HUES64 (cell line): Measurements from ENCODE around the gene GZMM. TPM values are rescaled to one million over a fixed set of nuclear protein-coding genes. Genes with fewer than 3 reads are reported as not detected.

Experiments used
- H3K27ac ChIP-seq: 2 replicates; pipeline ENCODE4 v1.7.0; 2013; ENCODE audit warnings: low read depth, low read length, inconsistent platforms
- H3K27me3 ChIP-seq: 2 replicates; pipeline ENCODE4 v1.6.1; 2013; ENCODE audit warnings: mild to moderate bottlenecking, low read length; ENCODE audit not compliant: insufficient read depth
- H3K36me3 ChIP-seq: 2 replicates; pipeline ENCODE4 v1.6.1; 2013; ENCODE audit warnings: mild to moderate bottlenecking, low read length; ENCODE audit not compliant: insufficient read depth
- H3K4me1 ChIP-seq: 2 replicates; pipeline ENCODE4 v1.6.1; 2013; ENCODE audit warnings: mild to moderate bottlenecking, low read length, moderate library complexity; ENCODE audit not compliant: insufficient read depth
- H3K4me3 ChIP-seq: 2 replicates; pipeline ENCODE4 v1.5.1; 2013; ENCODE audit warnings: mild to moderate bottlenecking, low read length, moderate library complexity
- H3K9ac ChIP-seq: 2 replicates; pipeline ENCODE4 v1.6.1; 2013; ENCODE audit warnings: mild to moderate bottlenecking, low read depth, low read length
- H3K9me3 ChIP-seq: 2 replicates; pipeline ENCODE4 v1.6.1; 2013; ENCODE audit warnings: low read depth, low read length; ENCODE audit not compliant: insufficient read depth
- WGBS: fragments of 150-250, 120-280 bp; methylation state at CpG from one replicate; pipeline ENCODE4 v1.1.7; 2013; ENCODE audit warnings: missing lambda C conversion rate; 5-methylcytosine and 5-hydroxymethylcytosine counted together
- polyA plus RNA-seq, 2 experiments: library from polyadenylated mRNA; stranded (reverse); fragments of 50-300 nt; gene quantifications; one replicate each; pipeline ENCODE4 v1.2.3, GENCODE V29; 2013

GZMM gene
- not detected for polyA plus RNA-seq (2013, experiment 1 of 2)
- 0.32 TPM for polyA plus RNA-seq (2013, experiment 2 of 2)

- H3K4me3 ChIP-seq = no peak within 1 kb of the TSS
- no peaks in the 10 kb centered on the region for H3K27me3 ChIP-seq
- H3K36me3 ChIP-seq = peaks cover 26% of the 10 kb centered on the region
- no peak within 1 kb of the TSS for H3K9ac ChIP-seq
- no peaks in the 10 kb centered on the region for H3K9me3 ChIP-seq
- 80% methylated on average over 31 of the region's 31 CpGs for WGBS
- no peak within 1 kb of the TSS for H3K27ac ChIP-seq
- no peaks in the 10 kb centered on the region for H3K4me1 ChIP-seq
Observed at GRCh38 chr19:543910-544608, at the start of gene GZMM. Gene GZMM (plus strand): TSS chr19:544053. CDS start chr19:544072, 19 bp downstream.

DNA sequence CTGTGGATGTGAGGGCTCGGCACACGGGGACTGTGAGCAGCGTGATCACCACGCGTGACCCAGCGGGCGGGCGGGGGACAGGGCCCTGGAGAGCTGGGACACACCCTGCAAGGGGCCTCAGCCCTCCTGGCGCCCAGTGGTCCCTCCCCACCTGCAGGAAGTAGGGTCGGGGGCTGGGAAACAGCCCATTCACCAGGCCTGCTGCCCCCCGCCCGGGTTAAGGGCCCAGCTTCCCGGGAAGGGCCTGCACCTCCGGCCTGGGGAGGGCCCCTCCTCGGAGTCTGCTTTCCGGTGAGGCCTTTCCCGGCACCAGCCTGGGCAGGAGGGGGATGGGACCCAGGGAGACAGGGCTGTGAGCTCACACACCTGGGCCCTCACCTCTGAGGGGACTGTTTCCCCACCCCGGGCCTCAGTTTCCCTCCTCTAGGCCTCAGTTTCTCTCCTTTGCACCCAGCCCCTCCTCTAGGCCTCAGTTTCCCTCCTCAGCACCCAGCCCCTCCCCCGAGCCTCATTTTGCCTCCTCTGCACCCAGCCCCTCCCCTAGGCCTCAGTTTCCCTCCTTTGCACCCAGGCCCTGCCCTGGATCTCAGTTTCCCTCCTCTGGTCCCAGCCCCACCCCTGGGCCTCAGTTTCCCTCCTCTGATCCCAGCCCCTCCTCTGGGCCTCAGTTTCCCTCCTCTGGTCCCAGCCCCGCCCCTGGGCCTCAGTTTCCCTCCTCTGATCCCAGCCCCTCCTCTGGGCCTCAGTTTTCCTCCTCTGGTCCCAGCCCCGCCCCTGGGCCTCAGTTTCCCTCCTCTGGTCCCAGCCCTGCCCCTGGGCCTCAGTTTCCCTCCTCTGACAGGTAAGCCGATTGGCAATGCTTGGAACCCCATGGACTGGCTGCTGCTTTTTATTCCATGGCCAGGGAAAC is 49.4 kb upstream of the GZMM start:
- no peaks in the 10 kb centered on the region for H3K9me3 ChIP-seq
- no peaks in the 10 kb centered on the region for H3K36me3 ChIP-seq
- WGBS = 68% methylated on average over 22 of the region's 22 CpGs

DNA sequence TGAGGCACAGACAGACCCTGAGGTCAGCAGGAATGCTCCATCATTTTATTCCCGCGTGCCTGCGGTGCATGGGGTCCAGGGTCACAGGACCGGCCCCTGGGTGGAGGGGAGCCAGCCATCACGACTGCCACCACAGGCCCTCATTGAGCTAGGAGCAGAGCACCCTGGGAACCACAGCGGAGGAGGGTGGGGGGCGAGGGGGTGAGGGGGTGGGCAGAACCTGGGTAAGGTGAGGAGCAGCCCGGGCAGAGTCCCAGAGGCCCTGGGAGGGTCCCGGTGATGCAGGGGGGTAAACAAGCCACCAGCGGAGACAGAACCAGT is 48.8 kb upstream of the GZMM start:
- Histone ChIP-seq H3K36me3 (no peaks in the 10 kb centered on the region), H3K27ac (no peak overlapping the region), H3K9me3 (no peaks in the 10 kb centered on the region), H3K9ac (no peak overlapping the region), H3K4me1 (no peaks in the 10 kb centered on the region), H3K27me3 (peaks cover 31% of the 10 kb centered on the region), H3K4me3 (no peak overlapping the region)
- WGBS = 73% methylated on average over 10 of the region's 10 CpGs

More for the DNA sequence above, 49.4 kb upstream of the GZMM start:
- Histone ChIP-seq H3K4me1 (no peaks in the 10 kb centered on the region), H3K4me3 (no peak overlapping the region), H3K27me3 (peaks cover 26% of the 10 kb centered on the region), H3K27ac (no peak overlapping the region), H3K9ac (no peak overlapping the region)

DNA sequence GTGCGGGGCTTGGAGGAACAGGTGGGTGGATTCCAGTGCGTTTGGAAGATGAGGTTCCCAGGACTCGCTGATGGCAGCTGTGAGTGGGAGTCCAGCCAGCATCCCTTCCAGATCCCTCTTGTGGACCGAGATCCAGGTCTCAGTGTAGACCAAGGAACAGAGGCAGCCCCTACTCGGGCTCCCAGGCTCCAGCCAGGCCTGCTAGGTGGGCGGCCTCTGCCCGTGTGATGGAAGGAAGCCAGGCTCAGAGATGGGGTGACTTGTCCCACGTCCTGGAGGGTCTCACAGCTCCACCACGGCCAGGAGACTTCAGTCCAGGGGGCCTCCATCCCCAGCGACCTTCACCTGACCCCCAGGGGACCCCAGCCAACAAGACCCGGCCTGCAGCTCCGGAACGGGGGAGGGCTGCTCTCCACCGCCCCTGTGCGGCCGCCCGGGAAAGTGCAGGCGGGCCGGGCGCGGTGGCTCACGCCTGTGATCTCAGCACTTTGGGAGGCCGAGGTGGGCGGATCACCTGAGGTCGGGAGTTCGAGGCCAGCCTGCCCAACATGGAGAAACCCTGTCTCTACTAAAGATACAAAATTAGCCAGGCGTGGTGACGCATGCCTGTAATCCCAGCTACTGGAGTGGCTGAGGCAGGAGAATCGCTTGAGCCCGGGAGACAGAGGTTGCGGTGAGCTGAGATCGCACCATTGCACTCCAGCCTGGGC is 48.3 kb upstream of the GZMM start:
- Histone ChIP-seq H3K36me3 (no peaks in the 10 kb centered on the region), H3K4me3 (peak overlapping the region; percentile 32; the same call in 1 of the 2 replicates), H3K9ac (no peak overlapping the region), H3K4me1 (no peaks in the 10 kb centered on the region), H3K9me3 (no peaks in the 10 kb centered on the region), H3K27me3 (peaks cover 32% of the 10 kb centered on the region), H3K27ac (no peak overlapping the region)
- WGBS = 39% methylated on average over 32 of the region's 32 CpGs

DNA sequence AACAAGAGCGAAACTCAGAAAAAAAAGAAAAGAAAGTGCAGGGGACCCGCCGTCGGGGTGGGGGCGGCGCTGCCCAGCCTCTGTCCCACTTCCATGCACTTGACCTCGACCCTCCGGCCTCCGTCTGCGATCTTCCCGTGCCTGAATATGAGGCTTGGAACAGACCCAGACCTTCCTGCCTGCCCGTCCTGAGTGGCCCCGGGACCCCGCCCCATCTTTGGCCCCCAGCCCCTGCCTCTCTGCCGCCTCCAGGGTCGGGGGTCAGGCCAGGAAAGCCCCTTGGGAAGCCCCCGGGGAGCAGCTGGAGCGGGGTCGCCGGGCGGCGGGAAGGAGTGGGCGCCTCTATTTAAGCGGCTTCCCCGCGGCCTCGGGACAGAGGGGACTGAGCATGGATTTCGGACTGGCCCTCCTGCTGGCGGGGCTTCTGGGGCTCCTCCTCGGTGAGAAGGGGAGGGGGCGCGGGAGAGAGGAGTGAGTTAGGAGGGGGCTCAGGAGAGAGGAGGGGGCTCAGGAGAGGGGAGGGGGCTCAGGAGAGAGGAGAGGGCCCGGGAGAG is 47.7 kb upstream of the GZMM start, which contains the start of gene MADCAM1:
Gene MADCAM1, plus strand, starts transcription at position 375 of the 554 bp plus-strand sequence. Its CDS starts 14 bp downstream, at position 389.
- no peak within 1 kb of the TSS for H3K27ac ChIP-seq
- H3K36me3 ChIP-seq = no peaks in the 10 kb centered on the region
- H3K9me3 ChIP-seq = no peaks in the 10 kb centered on the region
- H3K27me3 ChIP-seq = peaks cover 32% of the 10 kb centered on the region
- no peak within 1 kb of the TSS for H3K9ac ChIP-seq
- WGBS = 40% methylated on average over 33 of the region's 33 CpGs
- no peaks in the 10 kb centered on the region for H3K4me1 ChIP-seq
- peak within 1 kb of the TSS; percentile 54 for H3K4me3 ChIP-seq

DNA sequence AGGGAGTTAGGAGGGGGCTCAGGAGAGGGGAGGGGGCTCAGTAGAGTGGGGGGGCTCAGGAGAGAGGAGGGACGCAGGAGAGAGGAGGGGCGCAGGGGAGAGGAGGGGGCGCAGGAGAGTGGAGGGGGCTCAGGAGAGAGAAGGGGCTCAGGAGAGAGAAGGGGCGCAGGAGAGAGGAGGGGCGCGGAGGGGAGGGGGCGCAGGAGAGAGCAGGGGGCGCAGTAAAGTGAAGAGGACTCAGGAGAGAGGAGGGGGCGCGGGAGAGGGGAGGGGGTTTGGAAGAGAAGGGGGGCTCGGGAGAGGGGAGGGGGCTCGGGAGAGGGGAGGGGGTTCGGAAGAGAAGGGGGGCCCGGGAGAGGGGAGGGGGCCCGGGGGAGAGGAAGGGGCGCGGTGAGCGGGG is 46.9 kb upstream of the GZMM start:
- Histone ChIP-seq H3K27me3 (peaks cover 32% of the 10 kb centered on the region), H3K36me3 (no peaks in the 10 kb centered on the region), H3K9ac (no peak overlapping the region), H3K4me1 (no peaks in the 10 kb centered on the region), H3K27ac (no peak overlapping the region), H3K4me3 (peak overlapping the region; percentile 54; the same call in 1 of the 2 replicates), H3K9me3 (no peaks in the 10 kb centered on the region)
- 11% methylated on average over 11 of the region's 18 CpGs for WGBS

GRCh38 chr19:497491-497868 is 46.4 kb upstream of the GZMM start:
- Histone ChIP-seq H3K4me1 (no peaks in the 10 kb centered on the region), H3K27me3 (peaks cover 32% of the 10 kb centered on the region), H3K9ac (no peak overlapping the region), H3K4me3 (peak overlapping the region; percentile 54), H3K27ac (no peak overlapping the region), H3K36me3 (no peaks in the 10 kb centered on the region), H3K9me3 (no peaks in the 10 kb centered on the region)
- 3% methylated on average over 36 of the region's 36 CpGs for WGBS

GRCh38 chr19:497869-498510 is 45.9 kb upstream of the GZMM start:
- no peak overlapping the region for H3K27ac ChIP-seq
- no peaks in the 10 kb centered on the region for H3K36me3 ChIP-seq
- peaks cover 32% of the 10 kb centered on the region for H3K27me3 ChIP-seq
- H3K4me3 ChIP-seq = peak overlapping the region; percentile 54
- H3K9ac ChIP-seq = no peak overlapping the region
- no peaks in the 10 kb centered on the region for H3K4me1 ChIP-seq
- 14% methylated on average over 50 of the region's 50 CpGs for WGBS
- no peaks in the 10 kb centered on the region for H3K9me3 ChIP-seq

DNA sequence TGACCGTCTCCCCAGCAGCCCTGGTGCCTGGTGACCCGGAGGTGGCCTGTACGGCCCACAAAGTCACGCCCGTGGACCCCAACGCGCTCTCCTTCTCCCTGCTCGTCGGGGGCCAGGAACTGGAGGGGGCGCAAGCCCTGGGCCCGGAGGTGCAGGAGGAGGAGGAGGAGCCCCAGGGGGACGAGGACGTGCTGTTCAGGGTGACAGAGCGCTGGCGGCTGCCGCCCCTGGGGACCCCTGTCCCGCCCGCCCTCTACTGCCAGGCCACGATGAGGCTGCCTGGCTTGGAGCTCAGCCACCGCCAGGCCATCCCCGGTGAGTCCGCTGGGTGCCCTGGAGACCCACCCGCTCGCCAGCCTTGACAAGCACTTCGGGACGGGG is 45.4 kb upstream of the GZMM start:
- Histone ChIP-seq H3K9me3 (no peaks in the 10 kb centered on the region), H3K9ac (no peak overlapping the region), H3K4me1 (no peaks in the 10 kb centered on the region), H3K27me3 (peaks cover 32% of the 10 kb centered on the region), H3K4me3 (peak overlapping the region; percentile 54; the same call in 1 of the 2 replicates), H3K27ac (no peak overlapping the region), H3K36me3 (no peaks in the 10 kb centered on the region)
- 65% methylated on average over 26 of the region's 26 CpGs for WGBS

DNA sequence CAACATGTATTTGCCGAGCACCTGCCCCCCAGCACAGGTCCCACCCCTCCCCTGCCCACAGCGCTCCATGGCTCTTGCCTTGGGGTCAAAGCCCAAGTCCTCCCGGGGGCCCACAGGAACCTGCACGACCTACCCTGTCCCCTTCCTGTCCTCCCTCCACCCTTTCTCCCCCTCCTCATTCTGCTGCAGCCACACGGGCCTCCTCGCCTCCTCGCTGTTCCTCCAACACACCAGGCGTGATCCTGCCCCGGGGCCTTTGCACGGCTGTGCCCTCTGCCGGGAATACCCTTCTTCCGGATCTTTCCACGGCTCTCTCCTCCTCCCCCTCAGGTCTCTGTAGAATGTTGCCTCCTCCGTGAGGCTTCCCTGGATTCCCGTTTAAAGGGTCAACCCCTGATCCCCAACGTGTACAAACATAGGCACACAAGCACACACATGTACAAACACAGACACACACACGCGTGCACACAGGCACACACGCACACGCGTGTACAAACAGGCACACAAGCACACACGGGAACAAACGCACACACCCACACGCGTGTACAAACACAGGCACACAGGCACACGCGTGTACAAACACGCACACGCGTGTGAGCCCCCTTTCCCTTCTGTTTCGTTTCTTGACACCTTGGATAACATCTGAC is 44.8 kb upstream of the GZMM start:
- Histone ChIP-seq H3K27ac (no peak overlapping the region), H3K9me3 (no peaks in the 10 kb centered on the region), H3K9ac (no peak overlapping the region), H3K4me1 (no peaks in the 10 kb centered on the region), H3K4me3 (no peak overlapping the region), H3K36me3 (no peaks in the 10 kb centered on the region), H3K27me3 (peaks cover 32% of the 10 kb centered on the region)
- WGBS = 87% methylated on average over 31 of the region's 31 CpGs
